ENCODE results near the gene SPAG4.

The SPAG4 gene

GRCh38 chr20:35600993-35601973 lies 14.3 kb upstream of the SPAG4 start:
- Histone ChIP-seq H3K36me3 (ENCODE audit: control insufficient read depth, low read length) (no peaks in the 10 kb centered on the region), H3K4me3 (ENCODE audit: low read length) (peak overlapping the region; percentile 47), H3K27ac (ENCODE audit: low read depth, low read length) (no peak overlapping the region), H3F3A (ENCODE audit: control insufficient read depth, insufficient read depth) (no peaks in the 10 kb centered on the region), H3K9me3 (ENCODE audit: control insufficient read depth, insufficient read depth, low read length) (no peaks in the 10 kb centered on the region), H3K79me2 (ENCODE audit: control insufficient read depth, low read length) (no peaks in the 10 kb centered on the region), H3K4me2 (ENCODE audit: low read length) (peak overlapping the region; percentile 67), H3K4me1 (ENCODE audit: control insufficient read depth, low read length) (peaks cover 9% of the 10 kb centered on the region), H4K20me1 (ENCODE audit: control insufficient read depth, insufficient read depth, low read depth, low read length) (no peaks in the 10 kb centered on the region), H3K9me2 (replicated peaks; ENCODE audit: control insufficient read depth, low read length) (no peaks in the 10 kb centered on the region), H3K27me3 (ENCODE audit: control insufficient read depth, low read length) (peaks cover 34% of the 10 kb centered on the region)
- TF ChIP-seq CTCF (IDR thresholded peaks at IDR 0.05; ENCODE audit: low read depth, low read length, poor library complexity, severe bottlenecking) (peak; percentile 39), EZH2phosphoT487 (IDR thresholded peaks at IDR 0.05; ENCODE audit: borderline replicate concordance, low read length) (no peak)

- Histone ChIP-seq H4K20me1 (ENCODE audit: control insufficient read depth, insufficient read depth, low read depth, low read length) (no peaks in the 10 kb centered on the region), H3K36me3 (ENCODE audit: control insufficient read depth, low read length) (no peaks in the 10 kb centered on the region), H3K4me3 (ENCODE audit: low read length) (peak overlapping the region; percentile 47), H3K79me2 (ENCODE audit: control insufficient read depth, low read length) (no peaks in the 10 kb centered on the region), H3F3A (ENCODE audit: control insufficient read depth, insufficient read depth) (no peaks in the 10 kb centered on the region), H3K9me3 (ENCODE audit: control insufficient read depth, insufficient read depth, low read length) (no peaks in the 10 kb centered on the region), H3K9me2 (replicated peaks; ENCODE audit: control insufficient read depth, low read length) (no peaks in the 10 kb centered on the region), H3K4me1 (ENCODE audit: control insufficient read depth, low read length) (peaks cover 13% of the 10 kb centered on the region), H3K27ac (ENCODE audit: low read depth, low read length) (no peak overlapping the region), H3K27me3 (ENCODE audit: control insufficient read depth, low read length) (peaks cover 34% of the 10 kb centered on the region), H3K4me2 (ENCODE audit: low read length) (peak overlapping the region; percentile 67)
- TF ChIP-seq EZH2phosphoT487 (IDR thresholded peaks at IDR 0.05; ENCODE audit: borderline replicate concordance, low read length) (no peak), CTCF (IDR thresholded peaks at IDR 0.05; ENCODE audit: low read depth, low read length, poor library complexity, severe bottlenecking) (no peak)
Observed at GRCh38 chr20:35601990-35602389, 13.6 kb upstream of the SPAG4 start.

GRCh38 chr20:35602851-35603495 lies 12.7 kb upstream of the SPAG4 start:
- TF ChIP-seq EZH2phosphoT487 (IDR thresholded peaks at IDR 0.05; ENCODE audit: borderline replicate concordance, low read length): no peak
- TF ChIP-seq CTCF (IDR thresholded peaks at IDR 0.05; ENCODE audit: low read depth, low read length, poor library complexity, severe bottlenecking): no peak
- Histone ChIP-seq H3K27ac (ENCODE audit: low read depth, low read length) (no peak overlapping the region), H3K36me3 (ENCODE audit: control insufficient read depth, low read length) (no peaks in the 10 kb centered on the region), H3K4me3 (ENCODE audit: low read length) (no peak overlapping the region), H4K20me1 (ENCODE audit: control insufficient read depth, insufficient read depth, low read depth, low read length) (no peaks in the 10 kb centered on the region), H3K4me1 (ENCODE audit: control insufficient read depth, low read length) (peaks cover 15% of the 10 kb centered on the region), H3K9me3 (ENCODE audit: control insufficient read depth, insufficient read depth, low read length) (no peaks in the 10 kb centered on the region), H3K4me2 (ENCODE audit: low read length) (no peak overlapping the region), H3K79me2 (ENCODE audit: control insufficient read depth, low read length) (no peaks in the 10 kb centered on the region), H3K9me2 (replicated peaks; ENCODE audit: control insufficient read depth, low read length) (no peaks in the 10 kb centered on the region), H3F3A (ENCODE audit: control insufficient read depth, insufficient read depth) (no peaks in the 10 kb centered on the region), H3K27me3 (ENCODE audit: control insufficient read depth, low read length) (peaks cover 31% of the 10 kb centered on the region)
